Osteocyte (in vitro differentiated cells): Measurements from ENCODE around the gene PITX1. TPM values are rescaled to one million over a fixed set of nuclear protein-coding genes. Genes with fewer than 3 reads are reported as not detected.

Experiments
- DNase-seq: peaks from one replicate; pipeline ENCODE4 v3.0.0; 2021; ENCODE audit warnings: mixed read lengths; ENCODE audit not compliant: unreplicated experiment; ENCODE audit errors: extremely low spot score
- H3K27ac Mint-ChIP-seq: one replicate; pipeline ENCODE4 v1.8.0; 2021; ENCODE audit warnings: mild to moderate bottlenecking, mixed read lengths; ENCODE audit not compliant: unreplicated experiment
- H3K27me3 Mint-ChIP-seq: one replicate; pipeline ENCODE4 v1.8.0; 2021; ENCODE audit warnings: mixed read lengths; ENCODE audit not compliant: unreplicated experiment
- H3K36me3 Mint-ChIP-seq: one replicate; pipeline ENCODE4 v1.8.0; 2021; ENCODE audit warnings: mixed read lengths; ENCODE audit not compliant: unreplicated experiment
- H3K4me1 Mint-ChIP-seq: one replicate; pipeline ENCODE4 v1.8.0; 2021; ENCODE audit warnings: mixed read lengths; ENCODE audit not compliant: unreplicated experiment
- H3K4me3 Mint-ChIP-seq: one replicate; pipeline ENCODE4 v1.8.0; 2021; ENCODE audit warnings: mild to moderate bottlenecking, moderate library complexity, mixed read lengths; ENCODE audit not compliant: unreplicated experiment
- H3K9me3 Mint-ChIP-seq: one replicate; pipeline ENCODE4 v1.8.0; 2021; ENCODE audit warnings: mixed read lengths; ENCODE audit not compliant: unreplicated experiment
- total RNA-seq: library from RNA; stranded (reverse); gene quantifications from 2 replicates; pipeline ENCODE4 v1.2.1, GENCODE V29; 2021
- TF ChIP-seq, protein P1 (sequence below): fragments of 200-600 bp; sonication (generic); IDR thresholded peaks from 2 replicates; pipeline ENCODE4 v1.5.0; 2021; ENCODE audit warnings: antibody characterized with exemption, mild to moderate bottlenecking, moderate library complexity

Gene PITX1
- total RNA-seq, 1 donor from 2014 or later, result 0.13 TPM

DNA sequence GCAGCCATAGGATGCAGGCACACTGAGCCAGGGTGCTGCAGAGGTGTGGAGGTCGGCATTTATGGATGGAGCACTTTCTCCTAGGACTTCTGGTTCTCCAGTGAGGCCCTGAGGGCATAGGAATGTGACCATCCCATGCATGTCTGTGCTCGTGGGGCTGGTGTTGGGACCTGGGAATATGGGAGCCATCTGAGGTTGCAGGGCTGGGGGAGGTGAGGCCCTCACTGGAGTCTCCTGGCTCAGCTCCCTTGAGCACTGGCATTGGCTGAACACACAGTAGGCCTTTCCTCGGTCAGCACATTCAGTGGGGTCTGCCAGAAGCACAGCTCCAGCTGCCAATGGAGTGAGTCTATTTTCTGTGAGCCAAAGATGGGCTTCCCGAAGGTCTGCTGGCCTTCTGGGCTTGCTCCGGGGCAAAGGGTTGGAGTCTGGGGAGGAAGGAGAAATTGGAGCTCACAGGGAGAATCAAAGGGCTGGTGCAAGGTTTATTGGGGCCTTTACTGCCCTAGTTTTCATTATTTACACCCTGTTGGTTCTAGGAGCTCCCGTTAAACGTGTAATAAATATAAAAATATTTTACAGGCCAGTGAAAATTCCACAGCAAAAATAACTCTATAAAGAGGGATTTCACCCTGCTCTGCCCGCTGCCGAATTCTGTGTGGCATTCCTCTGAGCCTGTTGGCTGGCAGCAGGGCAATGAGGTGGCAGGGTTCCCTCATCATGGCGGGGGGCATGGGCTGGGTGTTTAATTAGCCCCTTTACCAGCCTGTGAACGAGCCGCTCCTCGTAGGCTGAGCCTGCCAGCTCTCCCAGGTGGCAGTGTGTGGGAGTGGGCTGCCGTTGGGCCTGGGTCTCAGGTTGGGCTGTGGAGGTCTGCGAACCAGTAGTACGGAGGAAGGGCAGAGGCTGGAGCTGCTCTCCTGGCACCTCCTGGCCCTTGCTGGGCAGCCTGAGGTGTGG lies 31.6 kb upstream of the PITX1 start:
- H3K9me3 Mint-ChIP-seq, result no peaks in the 10 kb centered on the region
- H3K27me3 Mint-ChIP-seq, result peaks cover 23% of the 10 kb centered on the region
- TF ChIP-seq, protein P1, sequence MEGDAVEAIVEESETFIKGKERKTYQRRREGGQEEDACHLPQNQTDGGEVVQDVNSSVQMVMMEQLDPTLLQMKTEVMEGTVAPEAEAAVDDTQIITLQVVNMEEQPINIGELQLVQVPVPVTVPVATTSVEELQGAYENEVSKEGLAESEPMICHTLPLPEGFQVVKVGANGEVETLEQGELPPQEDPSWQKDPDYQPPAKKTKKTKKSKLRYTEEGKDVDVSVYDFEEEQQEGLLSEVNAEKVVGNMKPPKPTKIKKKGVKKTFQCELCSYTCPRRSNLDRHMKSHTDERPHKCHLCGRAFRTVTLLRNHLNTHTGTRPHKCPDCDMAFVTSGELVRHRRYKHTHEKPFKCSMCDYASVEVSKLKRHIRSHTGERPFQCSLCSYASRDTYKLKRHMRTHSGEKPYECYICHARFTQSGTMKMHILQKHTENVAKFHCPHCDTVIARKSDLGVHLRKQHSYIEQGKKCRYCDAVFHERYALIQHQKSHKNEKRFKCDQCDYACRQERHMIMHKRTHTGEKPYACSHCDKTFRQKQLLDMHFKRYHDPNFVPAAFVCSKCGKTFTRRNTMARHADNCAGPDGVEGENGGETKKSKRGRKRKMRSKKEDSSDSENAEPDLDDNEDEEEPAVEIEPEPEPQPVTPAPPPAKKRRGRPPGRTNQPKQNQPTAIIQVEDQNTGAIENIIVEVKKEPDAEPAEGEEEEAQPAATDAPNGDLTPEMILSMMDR, result no peak
- no peak overlapping the region for H3K27ac Mint-ChIP-seq
- H3K36me3 Mint-ChIP-seq, result no peaks in the 10 kb centered on the region
- H3K4me1 Mint-ChIP-seq, result no peaks in the 10 kb centered on the region
- no peak overlapping the region for H3K4me3 Mint-ChIP-seq
- DNase-seq, result no peak

DNA sequence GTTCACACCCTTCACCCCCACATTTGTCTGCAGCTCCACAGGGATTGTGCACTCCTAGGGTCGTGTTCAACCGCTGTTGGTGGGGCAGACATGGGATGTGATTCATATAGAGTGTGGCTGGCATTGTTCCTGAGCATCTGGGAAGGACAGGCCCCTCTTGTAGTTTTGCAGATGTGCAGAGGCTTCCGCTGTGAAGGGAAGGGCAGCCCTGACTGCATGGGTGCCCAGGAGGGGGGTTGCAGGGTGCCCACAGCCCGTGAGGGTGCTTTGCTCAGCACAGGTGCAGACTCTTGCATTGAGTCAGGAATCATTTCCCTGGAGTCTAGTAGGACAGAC lies 30.2 kb upstream of the PITX1 start:
- DNase-seq, result no peak
- H3K4me1 Mint-ChIP-seq, result no peaks in the 10 kb centered on the region
- no peak overlapping the region for H3K27ac Mint-ChIP-seq
- TF ChIP-seq, protein P1, result no peak
- no peaks in the 10 kb centered on the region for H3K9me3 Mint-ChIP-seq
- no peak overlapping the region for H3K4me3 Mint-ChIP-seq
- H3K36me3 Mint-ChIP-seq, result no peaks in the 10 kb centered on the region
- H3K27me3 Mint-ChIP-seq, result peaks cover 14% of the 10 kb centered on the region

DNA sequence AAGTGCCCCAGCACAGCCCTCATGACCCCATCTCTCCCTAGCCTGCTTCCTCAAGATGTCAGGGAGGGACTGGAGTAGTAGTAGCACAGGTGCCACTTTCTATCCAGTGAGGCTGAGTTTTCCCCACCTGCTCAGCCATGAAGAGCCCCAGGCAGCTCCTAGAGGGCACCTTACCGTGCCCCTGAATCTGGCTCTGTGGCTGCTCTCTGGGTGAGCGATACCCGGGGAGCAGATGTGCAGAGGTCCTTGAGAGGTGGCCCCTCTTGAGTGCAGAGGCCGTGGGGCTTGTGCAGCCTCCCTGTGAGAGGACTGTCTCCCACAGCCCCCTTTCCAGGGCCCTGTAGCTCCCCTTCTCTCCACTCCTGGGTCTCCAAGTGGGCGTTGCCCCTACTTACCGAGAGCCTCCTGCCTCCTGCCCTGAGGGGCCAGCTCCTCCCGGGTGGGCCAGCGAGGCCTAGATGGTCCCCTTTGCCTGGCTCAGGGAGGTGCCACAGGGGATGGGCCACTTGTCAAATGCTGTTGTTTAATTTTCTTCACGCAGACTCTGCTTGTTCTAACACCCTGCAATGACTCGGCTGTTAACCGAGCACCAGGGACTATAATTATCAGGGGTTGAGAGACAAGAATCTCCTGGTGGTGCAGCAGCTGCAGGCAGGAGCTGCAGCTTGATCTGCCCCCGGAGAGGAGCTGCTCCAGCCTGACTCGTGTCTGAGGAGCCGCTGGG lies 29.6 kb upstream of the PITX1 start:
- H3K4me1 Mint-ChIP-seq, result no peaks in the 10 kb centered on the region
- no peaks in the 10 kb centered on the region for H3K36me3 Mint-ChIP-seq
- TF ChIP-seq, protein P1, result no peak
- no peak overlapping the region for H3K4me3 Mint-ChIP-seq
- no peak overlapping the region for H3K27ac Mint-ChIP-seq
- H3K9me3 Mint-ChIP-seq, result no peaks in the 10 kb centered on the region
- H3K27me3 Mint-ChIP-seq, result peaks cover 14% of the 10 kb centered on the region
- DNase-seq, result no peak

DNA sequence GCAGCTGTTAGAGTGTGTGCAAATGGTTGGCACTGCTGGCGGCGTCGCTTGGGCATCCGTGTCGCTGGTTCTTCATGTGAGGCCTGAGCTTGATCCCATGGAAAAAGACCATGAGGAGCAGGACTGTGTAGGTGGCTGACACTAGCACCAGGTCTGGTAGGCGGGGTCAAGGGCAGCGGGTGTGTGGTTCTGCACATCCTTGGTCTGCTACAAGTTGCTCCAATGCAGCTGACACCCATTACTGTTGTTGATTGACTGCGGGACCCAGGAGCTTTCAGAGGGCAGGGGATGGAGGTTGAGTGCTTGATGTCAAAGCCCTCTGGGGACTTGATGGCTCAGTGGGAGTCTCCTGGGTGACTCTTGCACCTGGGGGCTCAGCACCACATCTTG lies 29.0 kb upstream of the PITX1 start:
- Mint-ChIP-seq H3K36me3 (no peaks in the 10 kb centered on the region), H3K27me3 (peaks cover 14% of the 10 kb centered on the region), H3K4me3 (no peak overlapping the region), H3K4me1 (no peaks in the 10 kb centered on the region), H3K27ac (no peak overlapping the region), H3K9me3 (no peaks in the 10 kb centered on the region)
- DNase-seq, result no peak
- TF ChIP-seq, protein P1, result no peak
